IPS-18a (cell line): ENCODE results near the gene BZW1.
"Not testable (repeated sequence)": the region's sequence is repeated elsewhere in the genome, so short reads cannot be mapped to it uniquely, and the experiment has no call there.

Source experiments
- H3K27ac ChIP-seq: one replicate; pipeline ENCODE4 v1.5.1; 2013; ENCODE audit warnings: low read length
- H3K27me3 ChIP-seq: one replicate; pipeline ENCODE4 v1.6.1; 2013; ENCODE audit warnings: mild to moderate bottlenecking, low read length; ENCODE audit not compliant: control insufficient read depth, insufficient read depth
- H3K36me3 ChIP-seq: one replicate; pipeline ENCODE4 v1.6.1; 2013; ENCODE audit warnings: low read depth, low read length; ENCODE audit not compliant: control insufficient read depth
- H3K4me1 ChIP-seq: one replicate; pipeline ENCODE4 v1.6.1; 2013; ENCODE audit warnings: low read depth, low read length; ENCODE audit not compliant: control insufficient read depth
- H3K4me3 ChIP-seq: one replicate; pipeline ENCODE4 v1.5.1; 2013; ENCODE audit warnings: low read length
- H3K9ac ChIP-seq: one replicate; pipeline ENCODE4 v1.6.1; 2013; ENCODE audit warnings: mild to moderate bottlenecking, low read length, moderate library complexity
- H3K9me3 ChIP-seq: one replicate; pipeline ENCODE4 v1.6.1; 2013; ENCODE audit warnings: low read depth, low read length; ENCODE audit not compliant: control insufficient read depth

The BZW1 gene

GRCh38 chr2:200814917-200815316 lies 3.2 kb downstream of the BZW1 start:
- Histone ChIP-seq H3K27me3 (no peaks in the 10 kb centered on the region), H3K4me3 (no peak overlapping the region), H3K4me1 (peaks cover 11% of the 10 kb centered on the region), H3K36me3 (peaks cover 73% of the 10 kb centered on the region), H3K9me3 (no peaks in the 10 kb centered on the region), H3K27ac (no peak overlapping the region), H3K9ac (no peak overlapping the region)

GRCh38 chr2:200818732-200819131 lies 7.0 kb downstream of the BZW1 start:
- H3K27ac ChIP-seq, H3K4me3 ChIP-seq, H3K27me3 ChIP-seq, H3K9ac ChIP-seq, H3K9me3 ChIP-seq, H3K4me1 ChIP-seq: not testable (repeated sequence)
- peaks cover 84% of the 10 kb centered on the region for H3K36me3 ChIP-seq

- Histone ChIP-seq H3K4me1 (no peaks in the 10 kb centered on the region), H3K9me3 (no peaks in the 10 kb centered on the region), H3K4me3 (no peak overlapping the region), H3K27me3 (no peaks in the 10 kb centered on the region), H3K36me3 (peaks cover 69% of the 10 kb centered on the region), H3K27ac (no peak overlapping the region), H3K9ac (no peak overlapping the region)
These were observed 9.0 kb downstream of the BZW1 start for GRCh38 chr2:200820573-200821234.

- no peak overlapping the region for H3K9ac ChIP-seq
- peaks cover 58% of the 10 kb centered on the region for H3K36me3 ChIP-seq
- H3K27ac ChIP-seq: no peak overlapping the region
- H3K4me3 ChIP-seq: no peak overlapping the region
- H3K27me3 ChIP-seq: no peaks in the 10 kb centered on the region
- no peaks in the 10 kb centered on the region for H3K4me1 ChIP-seq
- no peaks in the 10 kb centered on the region for H3K9me3 ChIP-seq
These were observed 10.1 kb downstream of the BZW1 start for GRCh38 chr2:200821686-200822245.

GRCh38 chr2:200828104-200828503 lies 16.4 kb downstream of the BZW1 start:
- no peak overlapping the region for H3K4me3 ChIP-seq
- no peak overlapping the region for H3K27ac ChIP-seq
- H3K9ac ChIP-seq: no peak overlapping the region
- H3K27me3 ChIP-seq: no peaks in the 10 kb centered on the region
- no peaks in the 10 kb centered on the region for H3K4me1 ChIP-seq
- H3K36me3 ChIP-seq: peaks cover 5% of the 10 kb centered on the region
- H3K9me3 ChIP-seq: no peaks in the 10 kb centered on the region

GRCh38 chr2:200828572-200829257 lies 17.0 kb downstream of the BZW1 start:
- no peaks in the 10 kb centered on the region for H3K27me3 ChIP-seq
- no peak overlapping the region for H3K27ac ChIP-seq

GRCh38 chr2:200829258-200829655 lies 17.5 kb downstream of the BZW1 start:
- no peak overlapping the region for H3K27ac ChIP-seq
- H3K36me3 ChIP-seq: no peaks in the 10 kb centered on the region
- no peaks in the 10 kb centered on the region for H3K4me1 ChIP-seq
- no peak overlapping the region for H3K9ac ChIP-seq
- H3K27me3 ChIP-seq: no peaks in the 10 kb centered on the region
- no peak overlapping the region for H3K4me3 ChIP-seq
- H3K9me3 ChIP-seq: no peaks in the 10 kb centered on the region

More at GRCh38 chr2:200828572-200829257, 17.0 kb downstream of the BZW1 start:
- H3K9ac ChIP-seq: no peak overlapping the region
- H3K36me3 ChIP-seq: peaks cover 4% of the 10 kb centered on the region
- no peak overlapping the region for H3K4me3 ChIP-seq
- no peaks in the 10 kb centered on the region for H3K9me3 ChIP-seq
- H3K4me1 ChIP-seq: no peaks in the 10 kb centered on the region

GRCh38 chr2:200834701-200835100 lies 23.0 kb downstream of the BZW1 start:
- Histone ChIP-seq H3K27ac (no peak overlapping the region), H3K9me3 (no peaks in the 10 kb centered on the region), H3K27me3 (no peaks in the 10 kb centered on the region), H3K36me3 (no peaks in the 10 kb centered on the region), H3K4me3 (no peak overlapping the region), H3K9ac (no peak overlapping the region), H3K4me1 (no peaks in the 10 kb centered on the region)

GRCh38 chr2:200839513-200839912 lies 27.8 kb downstream of the BZW1 start:
- Histone ChIP-seq H3K27ac (no peak overlapping the region), H3K4me3 (no peak overlapping the region), H3K9ac (no peak overlapping the region), H3K9me3 (no peaks in the 10 kb centered on the region), H3K36me3 (no peaks in the 10 kb centered on the region), H3K4me1 (no peaks in the 10 kb centered on the region), H3K27me3 (no peaks in the 10 kb centered on the region)

- Histone ChIP-seq H3K27me3 (no peaks in the 10 kb centered on the region), H3K36me3 (no peaks in the 10 kb centered on the region), H3K4me1 (no peaks in the 10 kb centered on the region), H3K27ac (no peak overlapping the region), H3K4me3 (no peak overlapping the region), H3K9ac (no peak overlapping the region), H3K9me3 (no peaks in the 10 kb centered on the region)
These were observed 32.6 kb downstream of the BZW1 start for GRCh38 chr2:200843993-200844948.

GRCh38 chr2:200845194-200845593 lies 33.5 kb downstream of the BZW1 start:
- Histone ChIP-seq H3K27me3 (no peaks in the 10 kb centered on the region), H3K4me3 (no peak overlapping the region), H3K27ac (no peak overlapping the region), H3K9me3 (no peaks in the 10 kb centered on the region), H3K4me1 (no peaks in the 10 kb centered on the region), H3K9ac (no peak overlapping the region), H3K36me3 (no peaks in the 10 kb centered on the region)
